Astrocyte of the spinal cord (primary cell): Measurements from ENCODE around the gene B3GAT3.

ENCODE experiments used
- DNase-seq: peaks from one replicate; pipeline ENCODE4 v3.0.0; 2011; ENCODE audit warnings: low read depth, low spot score
- H3K4me3 ChIP-seq: 2 replicates; pipeline ENCODE4 v1.5.1; 2011; ENCODE audit warnings: low read depth, mild to moderate bottlenecking, low read length, moderate library complexity
- CTCF ChIP-seq: IDR thresholded peaks from 2 replicates; pipeline ENCODE4 v1.5.1; 2012; ENCODE audit warnings: low read depth, mild to moderate bottlenecking, low read length, inconsistent platforms
- in situ Hi-C: cut with HindIII; loops from 2 replicates; pipeline ENCODE4 v1.10.0; 2017; ENCODE audit warnings: low sequenced_read_pairs

The B3GAT3 gene

GRCh38 chr11:62621567-62622470 lies at the start of gene B3GAT3:
B3GAT3 (minus strand) TSS chr11:62621986; CDS start chr11:62621947, 39 bp downstream.
- TF ChIP-seq CTCF = peak; percentile 6
- H3K4me3 ChIP-seq = peak within 1 kb of the TSS; percentile 82
- peak; percentile 99 for DNase-seq
- in situ Hi-C loops = no loop called here

GRCh38 chr11:62671236-62671607 lies 49.4 kb upstream of the B3GAT3 start:
- peak overlapping the region; percentile 82 for H3K4me3 ChIP-seq
- TF ChIP-seq CTCF = no peak
- in situ Hi-C loops = no loop called here
- DNase-seq = no peak

GRCh38 chr11:62669420-62670161 lies 47.8 kb upstream of the B3GAT3 start:
- no peak for DNase-seq
- H3K4me3 ChIP-seq = no peak overlapping the region
- no peak for TF ChIP-seq CTCF
- in situ Hi-C loops = no loop called here

GRCh38 chr11:62667460-62667859 lies 45.7 kb upstream of the B3GAT3 start:
- no peak for TF ChIP-seq CTCF
- in situ Hi-C loops = no loop called here
- DNase-seq = no peak
- no peak overlapping the region for H3K4me3 ChIP-seq

GRCh38 chr11:62666259-62666926 lies 44.6 kb upstream of the B3GAT3 start:
- no peak for TF ChIP-seq CTCF
- in situ Hi-C loops = no loop called here
- H3K4me3 ChIP-seq = peak overlapping the region; percentile 95
- DNase-seq = no peak

GRCh38 chr11:62665599-62666258 lies 43.9 kb upstream of the B3GAT3 start:
- peak; percentile 77 for DNase-seq
- peak; percentile 3 for TF ChIP-seq CTCF
- in situ Hi-C loops = no loop called here
- H3K4me3 ChIP-seq = peak overlapping the region; percentile 95
